ENCODE data around the gene C16orf92.
"Not testable (repeated sequence)": the region's sequence is repeated elsewhere in the genome, so short reads cannot be mapped to it uniquely, and the experiment has no call there.

Gene C16orf92

DNA sequence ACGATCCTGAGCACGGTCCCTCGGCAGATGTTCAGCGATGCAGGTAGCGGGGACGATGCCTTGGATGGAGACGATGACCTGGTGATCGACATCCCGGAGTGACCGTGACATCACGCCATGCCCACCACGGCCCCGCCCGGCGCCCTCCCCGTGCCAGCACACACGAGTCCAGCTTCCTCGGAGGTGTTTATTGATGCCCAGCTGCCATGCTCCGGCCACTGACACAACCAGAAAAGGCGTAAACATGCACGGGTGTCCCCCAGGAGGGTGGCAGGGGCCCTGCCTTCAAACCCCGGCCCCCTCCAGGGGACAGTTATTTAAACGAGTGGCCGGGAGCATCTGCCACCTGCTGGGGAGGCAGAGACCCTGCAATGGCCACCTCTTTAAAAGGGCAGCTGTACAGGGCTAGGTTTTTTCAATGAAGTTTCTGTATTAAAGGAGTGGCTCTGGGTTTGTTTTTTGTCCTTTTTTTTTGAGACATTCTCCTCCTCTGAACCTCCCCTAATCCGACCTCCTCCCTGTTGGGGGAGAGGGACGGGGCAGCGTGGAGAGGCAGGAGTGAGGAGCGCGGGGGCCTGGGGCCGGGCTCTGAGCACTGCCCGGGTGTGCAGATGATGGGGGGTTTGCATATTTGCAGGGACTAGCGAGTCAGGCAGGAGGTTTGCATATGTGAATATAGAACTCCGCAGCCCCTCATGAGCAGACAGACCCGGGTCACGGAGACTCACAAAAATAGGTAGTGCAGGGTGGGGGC, 17.5 kb upstream of the C16orf92 start:
- FAIRE-seq: no peak

DNA sequence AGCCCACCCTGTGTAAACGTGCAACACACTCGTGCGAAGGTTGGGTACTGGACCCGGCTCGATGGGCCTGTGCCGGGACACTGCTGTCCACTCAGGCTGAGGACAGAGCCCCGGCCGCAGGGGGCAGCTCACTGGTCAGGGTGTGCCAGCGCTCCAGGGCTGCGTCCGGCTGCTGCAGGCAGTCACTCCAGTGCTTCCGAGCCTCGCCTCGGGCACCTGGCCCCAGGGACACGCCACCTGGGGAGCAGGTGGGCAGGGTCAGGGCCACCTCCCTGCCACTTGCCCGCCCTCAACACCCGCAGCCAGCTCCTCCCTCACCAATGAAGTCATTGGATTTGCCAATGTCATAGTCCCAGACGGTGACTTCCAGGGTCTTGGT, 16.9 kb upstream of the C16orf92 start:
- no peak for FAIRE-seq

DNA sequence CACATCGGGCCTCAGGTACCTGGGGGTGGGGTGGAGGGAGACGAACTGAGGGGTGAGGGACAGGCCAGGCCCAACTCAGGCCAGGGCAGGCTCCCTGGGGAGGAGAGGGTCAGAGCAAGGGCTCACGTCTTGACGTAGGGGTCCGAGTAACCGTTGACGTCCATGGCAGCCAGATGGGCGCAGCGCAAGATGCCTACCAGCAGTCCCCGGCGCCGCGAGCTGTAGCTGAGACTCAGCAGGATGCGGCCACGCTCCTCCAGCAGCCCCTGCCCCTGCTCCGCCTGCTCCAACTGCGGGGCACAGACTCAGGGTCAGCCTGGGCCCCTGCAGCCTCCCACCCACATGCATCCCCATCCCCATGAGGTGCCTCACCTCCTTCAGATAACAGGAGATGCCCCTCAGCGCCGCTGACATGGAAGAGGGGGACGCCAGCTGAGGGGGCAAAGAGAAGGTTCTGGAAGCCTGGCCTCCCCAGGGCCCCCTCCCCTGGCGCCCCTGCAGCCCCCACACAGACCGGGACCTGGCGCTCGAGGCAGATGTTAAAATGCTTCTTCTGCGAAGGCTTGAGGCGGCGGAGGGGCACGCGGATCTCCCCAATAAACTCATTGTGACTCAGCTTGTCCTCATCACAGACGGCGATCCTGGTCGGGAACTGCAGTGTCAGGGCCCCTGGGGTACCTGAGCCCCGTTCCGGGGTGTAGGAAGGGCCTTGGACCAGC, 16.2 kb upstream of the C16orf92 start:
- FAIRE-seq: no peak

DNA sequence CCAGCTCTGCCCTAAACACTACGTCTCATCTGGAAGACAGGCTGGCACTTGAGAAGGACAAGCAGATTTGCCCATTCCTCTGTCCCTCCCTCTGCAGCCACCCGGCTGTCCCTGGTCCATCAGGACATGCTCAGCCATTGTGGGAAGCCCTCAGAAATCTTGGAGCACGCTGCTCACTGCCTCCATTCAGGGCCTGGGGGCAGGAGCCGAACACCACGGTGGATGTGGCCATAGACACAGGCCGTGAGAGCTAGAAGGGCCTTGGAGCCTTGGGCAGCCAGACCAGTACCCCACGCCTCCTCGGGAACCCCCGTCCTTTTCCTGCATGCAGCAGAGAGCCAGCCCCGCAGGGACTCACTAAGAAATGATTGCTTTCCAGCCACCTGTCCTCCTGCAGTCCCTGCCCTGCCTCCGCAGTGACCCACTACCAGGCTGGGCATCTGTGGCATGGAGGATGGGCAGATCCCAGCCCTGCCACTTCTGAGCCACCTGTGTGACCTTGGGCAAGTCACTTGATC, 15.6 kb upstream of the C16orf92 start:
- FAIRE-seq: no peak

DNA sequence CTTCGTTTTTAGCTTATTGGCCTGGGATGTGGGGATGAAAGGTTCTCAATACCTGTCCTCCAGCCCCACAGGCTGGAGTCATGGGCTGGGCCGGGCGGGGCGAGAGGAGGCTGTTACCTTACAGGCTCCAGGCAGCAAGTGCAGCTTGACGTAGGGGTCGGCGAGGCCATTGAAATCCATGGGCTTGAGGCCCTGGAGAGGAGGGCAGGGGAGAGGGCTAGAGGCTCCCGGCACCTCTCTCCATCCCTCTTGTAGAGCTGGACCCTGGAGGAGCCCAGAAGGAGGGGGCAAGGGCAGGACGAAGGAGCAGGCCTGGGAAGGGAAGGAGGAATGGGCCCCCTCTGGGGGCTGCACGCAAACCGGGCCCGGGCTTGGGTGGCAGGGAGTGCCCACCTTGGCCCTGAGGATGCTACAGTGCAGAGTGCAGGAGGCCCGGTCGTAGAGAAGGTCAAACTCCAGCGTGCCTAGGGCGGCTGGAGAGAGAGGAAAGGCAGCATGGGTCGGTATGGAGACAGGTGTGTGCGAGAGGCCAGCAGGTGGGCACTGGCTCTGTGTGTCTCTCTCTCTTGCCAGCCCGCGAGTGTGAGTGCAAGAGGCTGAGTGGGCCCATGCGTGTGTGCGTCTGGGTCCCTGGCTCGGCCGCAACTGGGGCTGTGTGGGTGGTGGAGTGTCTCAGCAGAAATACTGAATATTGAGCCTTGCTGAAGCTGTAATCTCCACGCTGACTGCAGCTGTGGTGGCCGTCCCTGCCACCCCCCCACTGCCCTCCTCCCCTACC, 13.7 kb upstream of the C16orf92 start:
- FAIRE-seq: no peak

DNA sequence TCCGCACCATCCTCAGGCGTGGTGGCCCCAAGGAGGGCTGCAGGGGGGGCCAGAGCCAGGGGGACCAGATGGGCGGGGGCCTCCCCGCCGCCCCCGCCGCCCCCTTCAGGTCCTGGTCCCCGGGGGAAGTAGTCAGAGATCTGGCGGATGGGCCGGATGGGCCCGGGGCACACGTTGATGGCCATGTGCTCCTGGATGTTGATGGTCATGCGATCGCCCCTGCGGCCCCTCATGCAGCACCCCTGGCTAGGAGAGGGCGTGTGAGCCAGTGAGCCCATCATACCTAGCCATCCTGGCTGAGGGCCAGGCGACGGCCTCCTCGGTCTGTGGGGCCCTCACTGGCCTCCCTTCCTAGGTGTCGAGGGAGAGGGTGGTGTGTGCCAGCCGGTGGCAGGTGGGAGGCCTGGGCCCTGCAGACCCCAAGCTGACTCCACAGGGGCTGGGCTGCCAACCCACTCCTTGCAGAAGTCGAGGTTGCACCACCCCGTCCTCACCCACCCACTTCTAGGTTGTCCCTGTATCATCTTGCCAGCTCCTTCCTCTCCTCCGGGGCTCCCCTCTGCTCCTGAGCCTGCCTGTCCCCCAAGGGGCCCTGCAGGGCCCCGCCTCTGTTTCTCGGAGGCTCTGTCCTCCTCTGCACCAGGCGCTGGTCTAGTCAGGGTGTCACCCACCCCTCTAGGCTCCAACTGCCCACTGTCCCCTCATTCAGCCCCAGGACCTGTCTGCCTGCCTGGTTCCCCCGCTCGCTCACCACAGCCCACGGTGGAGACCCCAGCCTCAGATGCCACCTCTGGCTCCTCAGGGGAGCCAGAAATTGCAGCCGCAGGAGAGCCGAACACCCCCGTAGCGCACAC, 12.8 kb upstream of the C16orf92 start:
- no peak for FAIRE-seq

DNA sequence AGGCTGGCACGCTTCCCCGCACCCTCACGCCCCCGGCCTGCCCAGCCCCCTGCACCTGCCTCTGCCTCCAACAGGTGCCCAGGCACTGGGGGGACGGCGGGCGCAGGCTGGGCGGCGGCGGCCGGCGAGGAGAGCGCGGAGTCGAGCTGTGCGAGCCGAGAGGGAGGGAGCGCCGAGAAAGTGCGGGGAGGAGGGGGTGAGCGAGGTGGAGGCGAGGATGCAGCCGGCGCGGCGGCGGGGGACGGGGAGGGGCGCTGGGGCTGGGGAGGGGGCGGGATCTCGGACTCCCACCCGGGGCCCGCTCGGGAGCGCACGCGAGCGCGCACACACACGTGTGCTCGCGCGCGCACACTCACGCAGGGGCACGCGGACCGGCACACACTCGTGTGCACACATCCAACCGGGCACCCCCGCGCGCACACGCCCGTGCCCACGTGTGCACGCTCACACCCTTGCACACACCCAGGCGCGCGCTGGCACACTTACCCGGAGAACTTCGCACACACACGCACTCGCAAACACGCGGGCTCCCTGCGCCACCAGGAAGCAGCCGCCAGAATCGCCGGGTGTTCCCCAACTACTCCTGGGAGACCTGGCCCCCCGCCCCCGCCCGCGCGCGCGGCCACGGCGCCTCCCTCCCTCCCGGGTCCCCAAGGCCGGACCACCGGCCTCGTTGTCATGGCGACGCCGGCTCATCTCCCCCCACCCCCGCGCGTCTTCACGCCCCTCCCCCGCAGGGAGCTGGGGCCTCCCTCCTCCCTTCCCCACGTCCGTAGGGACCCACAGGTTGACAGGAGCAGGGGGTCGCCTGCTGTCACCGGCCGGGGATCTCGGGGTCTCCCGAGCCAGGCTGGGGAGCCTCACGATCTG, 11.9 kb upstream of the C16orf92 start, which contains the start of gene DOC2A:
Gene DOC2A (minus strand): TSS at position 184 of the 870 bp plus-strand sequence. CDS start 805 bp downstream, outside the sequence.
- no peak for FAIRE-seq

DNA sequence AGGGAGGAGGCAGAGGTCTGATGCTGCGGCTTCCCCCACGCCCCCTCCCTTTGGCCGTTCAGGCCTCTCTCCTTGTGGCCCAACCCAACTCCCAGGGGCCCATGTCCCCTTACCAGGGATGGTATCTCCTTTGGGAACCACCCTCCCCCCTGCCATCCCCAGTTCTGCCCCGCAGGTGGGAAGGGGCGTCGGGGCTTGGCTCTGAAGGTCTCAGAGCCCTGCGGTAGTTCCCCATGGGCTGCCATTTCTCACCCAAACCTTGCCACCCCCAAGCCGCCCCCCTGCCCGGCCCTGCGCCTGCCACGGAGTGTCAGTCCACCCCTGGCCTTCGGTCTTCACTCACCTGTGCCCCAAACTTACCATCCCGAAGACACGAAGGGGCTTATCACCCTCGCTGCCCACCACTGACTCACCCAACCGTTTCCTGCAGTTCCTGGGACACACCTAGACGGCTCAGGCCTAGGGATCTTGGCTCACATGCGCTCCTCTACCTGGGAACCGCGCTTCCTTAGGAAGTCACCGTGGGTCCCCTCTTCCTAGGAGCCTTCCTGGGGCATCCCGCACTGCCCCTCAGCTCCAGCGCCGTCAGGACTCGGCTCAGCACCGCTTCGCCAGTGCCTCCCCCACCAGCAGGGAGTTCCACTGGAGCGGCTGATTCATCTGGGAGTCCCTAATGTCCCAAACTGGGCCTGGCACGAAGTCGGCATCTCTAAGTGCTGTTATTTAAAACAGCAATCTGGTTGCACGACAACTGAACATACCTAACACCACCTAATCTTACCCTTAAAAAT, 11.1 kb upstream of the C16orf92 start:
- no peak for FAIRE-seq

DNA sequence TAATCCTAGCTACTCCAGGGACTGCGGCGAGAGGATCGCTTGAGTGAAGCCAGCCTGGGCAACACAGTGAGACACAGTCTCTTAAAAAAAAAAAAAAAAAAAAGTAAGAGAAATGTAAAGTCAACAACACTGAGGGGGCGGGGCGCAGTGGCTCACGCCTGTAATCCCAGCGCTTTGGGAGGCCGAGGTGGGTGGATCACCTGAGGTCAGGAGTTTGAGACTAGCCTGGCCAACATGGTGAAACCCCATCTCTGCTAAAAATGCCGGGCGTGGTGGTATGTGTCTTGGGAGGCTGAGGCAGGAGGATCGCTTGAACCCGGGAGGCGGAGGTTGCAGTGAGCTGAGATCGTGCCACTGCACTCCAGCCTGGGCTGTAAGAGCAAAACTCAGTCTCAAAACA, 10.4 kb upstream of the C16orf92 start:
- not testable (repeated sequence) for FAIRE-seq

DNA sequence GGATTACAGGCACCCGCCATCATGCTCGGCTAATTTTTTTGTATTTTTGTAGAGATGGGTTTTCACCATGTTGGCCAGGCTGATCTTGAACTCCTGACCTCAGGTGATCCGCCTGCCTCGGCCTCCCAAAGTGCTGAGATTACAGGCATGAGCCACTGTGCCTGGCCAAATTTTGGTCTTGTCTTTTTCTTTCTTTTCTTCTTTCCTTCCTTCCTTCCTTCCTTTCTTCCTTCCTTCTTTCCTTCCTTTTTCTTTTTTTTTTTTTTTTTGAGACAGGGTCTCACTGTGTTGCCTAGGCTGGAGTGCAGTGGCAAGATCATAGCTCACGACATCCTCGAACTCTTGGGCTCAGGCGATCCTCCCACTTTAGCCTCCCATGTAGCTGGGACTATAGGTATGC, 7.5 kb upstream of the C16orf92 start:
- not testable (repeated sequence) for FAIRE-seq

DNA sequence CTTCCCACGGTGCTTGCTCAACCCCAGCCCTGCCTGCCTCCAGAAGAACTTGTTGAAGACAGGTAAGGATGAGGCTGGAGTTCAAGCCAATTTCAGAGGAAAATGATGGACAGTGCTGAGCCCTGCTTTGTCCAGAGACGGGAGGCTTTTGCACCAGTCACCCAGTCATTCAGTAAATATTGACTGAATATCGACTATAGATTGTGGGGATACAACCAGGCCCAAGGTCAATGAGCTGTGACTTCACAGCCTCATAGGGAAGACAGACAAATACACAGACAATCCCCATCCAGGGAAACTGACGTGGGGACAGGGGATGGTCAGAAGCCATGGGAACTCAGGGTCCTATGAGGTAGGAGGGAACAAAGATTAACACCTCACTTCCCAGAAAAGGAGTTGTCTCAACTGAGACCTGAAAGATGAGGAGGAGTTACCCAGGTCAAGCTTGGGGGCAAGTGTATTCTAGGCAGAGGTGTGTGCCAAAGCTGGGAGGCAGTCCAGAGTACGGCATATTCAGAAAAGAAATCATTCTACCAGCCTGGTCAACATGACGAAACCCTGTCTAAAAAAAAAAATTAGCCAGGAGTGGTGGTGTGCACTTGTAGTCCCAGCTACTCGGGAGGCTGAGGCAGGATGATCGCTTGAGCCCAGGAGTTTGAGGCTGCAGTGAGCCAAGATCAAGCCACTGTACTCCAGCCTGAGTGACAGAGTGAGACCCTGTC, 6.3 kb upstream of the C16orf92 start:
- FAIRE-seq: no peak

DNA sequence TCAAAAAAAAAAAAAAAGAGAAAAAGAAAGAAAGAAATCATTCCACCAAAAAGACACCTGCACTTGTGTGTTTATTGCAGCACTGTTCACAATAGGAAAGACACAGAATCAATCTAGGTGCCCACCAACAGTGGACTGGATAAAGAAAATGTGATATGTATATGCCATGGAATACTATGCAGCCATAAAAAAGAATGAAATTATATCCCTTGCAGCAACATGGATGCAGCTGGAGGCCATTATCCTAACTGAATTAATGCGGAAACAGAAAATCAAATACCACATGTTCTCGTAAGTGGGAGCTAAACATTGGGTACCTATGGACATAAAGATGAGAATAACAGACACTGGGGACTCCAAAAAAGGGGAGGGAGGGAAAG, 5.7 kb upstream of the C16orf92 start:
- no peak for FAIRE-seq

DNA sequence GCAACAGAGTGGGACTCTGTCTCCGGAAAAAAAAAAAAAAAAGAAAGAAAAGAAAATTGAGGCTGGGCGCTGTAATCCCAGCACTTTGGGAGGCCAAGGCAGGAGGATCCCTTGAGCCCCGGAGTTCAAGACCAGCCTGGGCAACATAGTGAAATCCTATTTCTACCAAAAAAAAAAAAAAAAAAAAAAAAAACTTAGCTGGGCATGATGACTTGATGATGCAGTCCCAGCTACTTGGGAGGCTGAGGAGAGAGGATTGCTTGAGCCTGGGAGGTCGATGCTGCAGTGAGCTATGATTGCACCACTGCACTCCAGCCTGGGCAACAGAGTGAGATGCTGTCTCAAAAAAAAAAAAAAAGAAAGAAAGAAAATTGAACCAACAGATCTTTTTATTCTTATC, 5.1 kb upstream of the C16orf92 start:
- not testable (repeated sequence) for FAIRE-seq

DNA sequence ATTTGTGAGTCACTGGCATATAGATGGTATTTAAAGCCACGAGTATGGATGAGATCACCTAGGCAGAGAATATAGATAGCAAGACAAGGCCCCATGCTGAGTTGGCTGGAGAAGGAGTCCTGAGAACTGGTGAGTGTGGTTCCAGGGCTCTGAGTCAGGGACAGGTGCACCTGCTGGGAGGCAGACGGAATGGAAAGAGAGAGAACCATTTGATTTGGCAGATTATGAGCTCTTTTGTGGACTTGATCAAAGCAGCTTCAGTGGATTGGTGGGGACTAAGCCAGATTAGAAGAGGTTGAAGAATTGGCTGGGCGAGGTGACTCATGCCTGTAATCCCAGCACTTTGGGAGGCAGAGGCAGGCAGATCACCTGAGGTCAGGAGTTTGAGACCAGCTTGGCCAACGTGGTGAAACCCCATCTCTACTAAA, 4.3 kb upstream of the C16orf92 start:
- no peak for FAIRE-seq

DNA sequence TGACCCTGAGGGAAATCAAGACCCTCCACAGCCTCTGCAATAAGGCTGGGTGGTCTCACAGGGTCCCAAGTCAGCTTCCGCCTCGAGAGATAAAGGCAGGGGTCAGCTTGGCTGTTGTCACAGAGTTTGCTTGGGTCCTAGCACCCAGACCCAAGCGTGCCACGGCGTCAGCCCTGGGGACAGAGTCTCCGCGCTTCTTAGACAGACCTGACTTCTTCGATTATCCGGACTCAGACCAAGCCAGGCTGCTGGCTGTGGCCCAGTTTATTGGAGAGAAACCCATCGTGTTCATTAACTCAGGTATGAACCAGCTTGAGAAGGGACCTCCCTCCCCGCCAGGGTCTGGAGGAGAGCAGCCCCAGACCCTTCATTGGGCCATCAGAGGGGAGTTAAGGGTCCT, 588 bp downstream of the C16orf92 start:
- FAIRE-seq: no peak

DNA sequence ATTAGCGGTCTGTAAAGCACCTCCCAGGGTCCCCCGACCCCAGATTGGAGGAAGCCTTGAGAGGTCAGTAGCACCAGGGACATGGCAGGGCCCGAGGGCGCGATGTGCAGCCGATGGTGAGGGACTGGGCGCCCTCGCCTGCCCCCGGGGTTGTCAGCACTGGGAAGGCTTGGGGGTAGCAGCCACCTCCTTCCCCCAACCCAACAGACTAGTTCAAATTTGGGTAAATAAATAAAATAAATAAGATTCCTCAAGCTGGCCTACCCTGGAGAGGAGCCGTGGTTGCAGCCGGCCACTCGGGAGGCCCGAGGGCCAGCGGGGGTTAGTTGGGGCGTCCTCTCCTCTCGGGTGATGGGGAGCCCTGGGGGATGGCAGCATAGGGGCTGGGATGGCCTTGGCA, 1.5 kb downstream of the C16orf92 start:
- no peak for FAIRE-seq

DNA sequence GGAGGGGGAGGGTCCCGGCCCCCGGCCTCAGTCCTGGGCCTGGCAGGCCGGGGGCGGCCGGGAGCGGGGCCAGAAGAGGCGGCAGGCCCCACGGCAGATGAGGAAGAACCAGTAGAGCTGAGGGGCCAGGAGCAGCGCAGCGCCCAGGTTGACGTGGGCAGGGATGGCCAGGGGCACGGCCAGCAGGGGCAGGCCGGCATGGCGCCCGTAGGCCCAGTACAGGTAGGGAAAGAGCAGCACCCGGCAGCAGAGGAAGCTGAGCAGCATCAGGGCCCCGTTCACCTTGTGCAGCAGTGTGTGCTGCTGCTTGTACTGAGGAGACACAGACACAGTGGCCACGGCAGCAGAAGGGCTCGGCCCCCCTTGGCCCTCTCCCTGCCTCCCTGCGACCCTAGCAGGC, 2.2 kb downstream of the C16orf92 start:
- no peak for FAIRE-seq

DNA sequence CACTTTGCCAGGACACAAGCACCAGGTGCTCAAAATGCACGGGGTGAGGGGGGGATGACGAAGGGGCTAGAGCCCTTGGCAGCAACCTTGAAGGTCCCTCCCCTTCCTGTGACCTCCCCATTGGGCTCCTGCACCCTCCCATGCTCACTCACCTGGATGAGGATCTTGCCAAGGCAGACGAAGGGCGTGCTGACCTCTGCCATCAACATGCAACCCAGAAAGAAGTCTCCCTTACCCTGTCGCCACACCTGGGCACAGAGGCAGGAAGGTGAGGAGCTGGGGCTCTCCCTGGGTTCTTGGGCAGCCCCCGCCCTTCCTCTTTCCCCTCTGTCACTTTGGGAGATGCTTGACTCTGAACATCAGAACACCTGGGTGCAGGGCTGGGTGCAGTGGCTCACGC, 2.6 kb downstream of the C16orf92 start:
- FAIRE-seq: no peak

DNA sequence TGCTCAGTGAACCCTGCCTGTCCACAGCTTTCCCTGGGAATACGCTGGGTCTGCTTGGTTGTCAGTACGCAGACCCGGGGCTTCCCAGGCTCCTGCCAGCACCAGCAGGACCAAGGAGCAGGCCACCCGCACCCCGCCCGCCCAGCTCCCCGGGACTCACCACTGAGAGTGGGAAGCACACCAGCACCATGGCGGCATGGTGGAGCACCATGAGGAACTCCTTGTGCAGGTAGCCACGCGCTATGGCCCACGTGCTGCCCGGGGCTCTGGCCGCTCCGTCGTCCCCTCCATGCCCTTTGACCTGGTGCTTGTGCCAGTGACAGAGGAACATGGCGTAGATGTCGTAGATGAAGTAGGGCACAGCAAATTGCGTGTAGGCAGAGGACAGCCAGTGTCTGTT, 3.5 kb downstream of the C16orf92 start:
- no peak for FAIRE-seq
